ENCODE data around the gene ARHGDIG. TPM values are rescaled to one million over a fixed set of nuclear protein-coding genes. Genes with fewer than 3 reads are reported as not detected.
"Not testable (repeated sequence)": the region's sequence is repeated elsewhere in the genome, so short reads cannot be mapped to it uniquely, and the experiment has no call there.

The ARHGDIG gene
- total RNA-seq, 2 donors from 2014 or later = 1.8 to 20.0 TPM

DNA sequence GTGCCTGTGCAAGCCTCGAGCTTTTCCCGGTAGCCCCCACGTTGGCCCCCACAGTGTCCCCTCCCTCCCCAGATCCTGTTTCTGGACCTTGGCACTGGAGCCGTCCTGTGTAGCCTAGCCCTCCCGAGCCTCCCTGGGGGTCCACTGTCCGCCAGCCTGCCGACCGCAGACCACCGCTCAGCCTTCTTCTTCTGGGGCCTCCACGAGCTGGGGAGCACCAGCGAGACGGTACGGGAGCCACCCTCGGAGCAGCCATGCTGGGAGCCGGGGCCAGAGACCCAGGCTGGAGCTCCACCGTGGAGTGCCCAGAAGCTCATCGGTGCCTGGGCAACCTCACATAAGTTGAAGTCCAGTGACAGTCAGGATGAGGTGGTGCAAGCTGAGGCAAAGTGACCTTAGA, 16.4 kb upstream of the ARHGDIG start:
- no peak for DNase-seq
- Histone ChIP-seq H3K4me3 (no peak overlapping the region), H3K36me3 (peaks cover 4% of the 10 kb centered on the region), H3K4me1 (peaks cover under 1% of the 10 kb centered on the region), H3K9ac (ENCODE audit: low read depth in 2 of 2, low read length in 2 of 2) (no peak overlapping the region), H3K27me3 (no peaks in the 10 kb centered on the region), H3K27ac (no peak overlapping the region), H3K9me3 (no peaks in the 10 kb centered on the region)
- intact Hi-C loops (cut with DNase I) = no loop called here
- TF ChIP-seq CTCF (IDR thresholded peaks at IDR 0.05) = no peak

- no peaks in the 10 kb centered on the region for H3K27me3 ChIP-seq
- H3K9ac ChIP-seq (ENCODE audit: low read depth in 2 of 2, low read length in 2 of 2) = no peak overlapping the region
- H3K4me1 ChIP-seq = peaks cover 3% of the 10 kb centered on the region
- TF ChIP-seq CTCF (IDR thresholded peaks at IDR 0.05) = no peak
- DNase-seq = no peak
- no peak overlapping the region for H3K27ac ChIP-seq
- no peaks in the 10 kb centered on the region for H3K9me3 ChIP-seq
- intact Hi-C loops (cut with DNase I) = no loop called here
- no peak overlapping the region for H3K4me3 ChIP-seq
- peaks cover 4% of the 10 kb centered on the region for H3K36me3 ChIP-seq
Measured at GRCh38 chr16:264440-264951, 15.9 kb upstream of the ARHGDIG start.

- H3K36me3 ChIP-seq = peaks cover 4% of the 10 kb centered on the region
Measured at GRCh38 chr16:265002-265529, 15.3 kb upstream of the ARHGDIG start.

GRCh38 chr16:265711-266110, 14.7 kb upstream of the ARHGDIG start:
- DNase-seq = no peak
- Histone ChIP-seq H3K9me3 (no peaks in the 10 kb centered on the region), H3K4me3 (no peak overlapping the region), H3K27me3 (no peaks in the 10 kb centered on the region), H3K4me1 (peaks cover 3% of the 10 kb centered on the region), H3K9ac (ENCODE audit: low read depth in 2 of 2, low read length in 2 of 2) (no peak overlapping the region), H3K27ac (no peak overlapping the region), H3K36me3 (peaks cover 4% of the 10 kb centered on the region)
- TF ChIP-seq CTCF (IDR thresholded peaks at IDR 0.05) = no peak
- intact Hi-C loops (cut with DNase I) = no loop called here

More at GRCh38 chr16:265002-265529, 15.3 kb upstream of the ARHGDIG start:
- no peak for TF ChIP-seq CTCF (IDR thresholded peaks at IDR 0.05)
- intact Hi-C loops (cut with DNase I) = no loop called here
- Histone ChIP-seq H3K27me3 (no peaks in the 10 kb centered on the region), H3K4me1 (peaks cover 3% of the 10 kb centered on the region), H3K9ac (ENCODE audit: low read depth in 2 of 2, low read length in 2 of 2) (no peak overlapping the region), H3K9me3 (no peaks in the 10 kb centered on the region), H3K27ac (no peak overlapping the region), H3K4me3 (no peak overlapping the region)
- no peak for DNase-seq

DNA sequence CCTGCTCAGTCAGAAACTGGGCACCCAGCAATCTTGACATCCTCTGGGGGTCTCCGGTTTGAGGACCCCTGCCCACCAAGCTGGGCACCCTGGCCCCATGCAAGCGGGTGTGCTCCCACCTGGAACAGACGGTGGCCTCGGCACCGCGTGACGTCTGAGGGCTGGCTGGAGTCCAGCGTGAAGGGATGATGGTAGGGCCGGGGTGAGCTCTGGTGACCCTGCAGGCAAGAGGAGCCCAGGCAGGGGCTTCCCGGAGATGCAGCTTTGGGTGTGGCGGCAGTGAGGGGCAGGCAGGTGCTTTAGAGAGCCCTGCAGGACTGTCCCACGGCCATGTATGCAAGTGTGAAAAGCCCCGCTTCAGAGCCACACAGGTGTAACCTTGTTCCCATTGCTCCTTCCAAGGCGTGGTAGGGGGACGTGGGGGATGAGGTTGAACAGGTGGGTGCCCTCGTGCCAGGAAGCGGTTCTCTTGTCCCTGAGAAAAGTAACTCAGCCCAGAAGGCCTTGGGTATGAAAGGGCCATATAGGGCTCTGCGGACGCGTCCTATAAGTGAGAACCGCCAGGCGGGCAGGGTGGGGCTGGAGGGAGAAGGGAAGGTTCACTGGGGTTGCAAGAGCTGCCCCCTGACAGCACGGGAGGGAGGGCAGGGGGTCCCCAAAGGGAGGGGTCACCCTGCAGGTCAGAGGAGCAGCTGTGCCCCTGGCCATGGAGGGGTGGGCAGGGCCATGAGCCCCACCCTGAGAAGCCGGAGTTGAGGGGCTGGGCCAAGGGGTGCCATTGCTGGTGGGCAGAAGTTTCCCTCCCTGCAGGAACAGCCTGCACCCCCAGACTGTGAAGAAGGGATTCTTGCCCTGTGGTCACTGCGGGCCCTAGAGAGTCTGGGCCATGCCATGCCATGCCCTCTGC, 13.9 kb upstream of the ARHGDIG start:
- H3K4me1 ChIP-seq = peaks cover 3% of the 10 kb centered on the region
- intact Hi-C loops (cut with DNase I) = no loop called here
- no peak for TF ChIP-seq CTCF (IDR thresholded peaks at IDR 0.05)
- H3K4me3 ChIP-seq = no peak overlapping the region
- no peaks in the 10 kb centered on the region for H3K27me3 ChIP-seq
- no peaks in the 10 kb centered on the region for H3K9me3 ChIP-seq
- DNase-seq = no peak
- no peak overlapping the region for H3K27ac ChIP-seq
- no peak overlapping the region for H3K9ac ChIP-seq (ENCODE audit: low read depth in 2 of 2, low read length in 2 of 2)
- peaks cover 2% of the 10 kb centered on the region for H3K36me3 ChIP-seq

GRCh38 chr16:267562-267961, 12.8 kb upstream of the ARHGDIG start:
- H3K27me3 ChIP-seq; H3K27ac ChIP-seq; DNase-seq; H3K36me3 ChIP-seq; H3K9me3 ChIP-seq; H3K4me3 ChIP-seq; H3K9ac ChIP-seq (ENCODE audit: low read depth in 2 of 2, low read length in 2 of 2); intact Hi-C loops (cut with DNase I); H3K4me1 ChIP-seq: not testable (repeated sequence)

Data from colonic mucosa (tissue), 4 donors.